ENCODE data around the gene DPH2. TPM values are rescaled to one million over a fixed set of nuclear protein-coding genes. Genes with fewer than 3 reads are reported as not detected.

The DPH2 gene
- total RNA-seq, 1 experiment from 2014 or later: 57.5 TPM

DNA sequence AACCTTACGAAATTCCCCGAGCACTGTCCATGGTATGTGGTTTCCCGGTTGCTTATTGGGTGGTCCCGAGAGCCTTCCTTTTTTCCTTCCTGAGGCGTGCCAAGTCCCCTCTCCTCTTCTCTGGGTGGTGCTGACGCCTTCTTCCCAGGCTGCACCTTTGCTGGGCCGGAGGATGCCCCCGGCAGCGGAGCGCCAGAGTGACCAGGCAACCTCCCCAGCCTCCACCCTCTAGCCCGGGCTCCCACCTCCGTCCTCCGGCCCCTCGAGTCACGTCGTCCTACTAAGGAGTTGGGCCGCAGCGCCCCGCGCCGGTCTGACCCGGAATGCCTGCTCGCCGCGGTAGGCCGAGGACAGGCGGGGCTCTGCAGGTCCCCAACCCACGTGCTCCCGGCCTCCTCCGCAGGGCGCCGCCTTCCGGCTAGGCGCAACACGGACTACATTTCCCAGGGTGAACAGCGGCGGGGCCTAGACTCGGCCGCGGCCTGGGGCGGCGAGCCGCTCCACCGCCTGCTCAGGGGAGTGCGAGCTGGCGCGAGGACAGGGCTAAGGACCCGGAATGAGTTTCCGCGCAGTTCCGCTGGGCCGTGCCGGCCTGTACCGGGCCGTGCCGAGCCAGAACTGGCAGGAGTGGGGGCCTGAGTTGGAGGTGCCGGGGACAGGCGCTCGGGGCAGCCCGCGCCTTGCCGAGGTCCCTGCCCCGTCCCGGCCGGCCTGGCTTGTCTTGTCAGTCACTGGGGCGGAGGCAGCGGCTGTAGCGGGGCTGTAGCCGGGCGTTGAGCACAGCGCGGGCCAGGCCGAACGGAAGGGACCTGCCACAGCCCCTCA, 23.4 kb upstream of the DPH2 start, which contains the start of gene IPO13 (continued):
- TF ChIP-seq, protein P1, sequence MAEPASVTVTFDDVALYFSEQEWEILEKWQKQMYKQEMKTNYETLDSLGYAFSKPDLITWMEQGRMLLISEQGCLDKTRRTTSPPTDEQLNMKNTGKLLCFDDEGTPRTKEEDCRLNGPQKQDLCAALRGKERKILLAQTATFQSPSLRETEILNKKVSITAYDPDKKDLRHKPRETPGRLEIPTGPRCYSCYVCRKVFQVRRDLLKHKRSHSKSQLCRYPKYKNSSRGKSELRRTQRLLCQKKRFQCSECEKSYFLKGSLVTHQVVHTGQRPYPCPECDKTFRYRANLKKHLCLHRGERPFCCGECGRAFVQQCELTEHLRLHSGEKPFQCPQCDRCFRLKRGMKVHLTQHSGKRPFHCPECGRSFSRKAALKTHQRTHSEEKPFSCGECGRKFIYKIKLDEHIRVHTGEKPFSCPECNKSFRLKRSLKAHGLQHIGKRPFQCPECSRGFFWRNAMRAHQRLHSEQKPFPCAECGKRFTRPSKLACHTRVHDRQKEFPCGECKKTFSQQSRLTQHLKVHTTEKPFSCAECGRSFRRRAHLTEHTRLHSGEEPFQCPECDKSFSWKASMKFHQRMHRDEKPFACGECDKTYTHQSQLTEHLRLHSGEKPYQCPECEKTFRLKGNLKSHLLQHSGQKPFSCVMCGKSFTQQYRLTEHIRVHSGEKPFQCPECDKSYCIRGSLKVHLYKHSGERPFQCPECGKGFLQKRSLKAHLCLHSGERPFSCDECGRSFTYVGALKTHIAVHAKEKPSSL (CRISPR knock-in tag; conservative IDR thresholded peaks at IDR 0.05): no peak
- TF ChIP-seq ATF1 (CRISPR knock-in tag; IDR thresholded peaks at IDR 0.05) (no peak), ZSCAN18 (CRISPR knock-in tag; IDR thresholded peaks at IDR 0.05) (no peak), ZNF512 (CRISPR knock-in tag; IDR thresholded peaks at IDR 0.05; ENCODE audit: borderline replicate concordance) (no peak), STAT6 (CRISPR knock-in tag; conservative IDR thresholded peaks at IDR 0.05; ENCODE audit: low read depth) (no peak), GRHL2 (CRISPR knock-in tag; IDR thresholded peaks at IDR 0.05; ENCODE audit: insufficient replicate concordance, severe bottlenecking) (no peak), IRF1 (CRISPR knock-in tag; IDR thresholded peaks at IDR 0.05) (no peak), EMX1 (CRISPR knock-in tag; IDR thresholded peaks at IDR 0.05) (no peak), ZNF416 (CRISPR knock-in tag; IDR thresholded peaks at IDR 0.05) (no peak), NFATC4 (CRISPR knock-in tag; IDR thresholded peaks at IDR 0.05) (no peak), SP1 (CRISPR knock-in tag; conservative IDR thresholded peaks at IDR 0.05) (peak; percentile 92), PREB (CRISPR knock-in tag; IDR thresholded peaks at IDR 0.05; ENCODE audit: borderline replicate concordance) (no peak; the same call in 1 of the 2 replicates), USF2 (CRISPR knock-in tag; IDR thresholded peaks at IDR 0.05) (peak; percentile 95), FOXJ3 (CRISPR knock-in tag; IDR thresholded peaks at IDR 0.05; ENCODE audit: borderline replicate concordance) (no peak), ELF4 (CRISPR knock-in tag; IDR thresholded peaks at IDR 0.05; ENCODE audit: low read depth) (no peak), JUN (CRISPR knock-in tag; IDR thresholded peaks at IDR 0.05) (no peak), TP53 (CRISPR knock-in tag; IDR thresholded peaks at IDR 0.05) (peak; percentile 63; the same call in 1 of the 2 replicates), HMGA2 (CRISPR knock-in tag; IDR thresholded peaks at IDR 0.05) (no peak), SMAD4 (CRISPR knock-in tag; IDR thresholded peaks at IDR 0.05) (no peak)
- TF ChIP-seq, protein P2, sequence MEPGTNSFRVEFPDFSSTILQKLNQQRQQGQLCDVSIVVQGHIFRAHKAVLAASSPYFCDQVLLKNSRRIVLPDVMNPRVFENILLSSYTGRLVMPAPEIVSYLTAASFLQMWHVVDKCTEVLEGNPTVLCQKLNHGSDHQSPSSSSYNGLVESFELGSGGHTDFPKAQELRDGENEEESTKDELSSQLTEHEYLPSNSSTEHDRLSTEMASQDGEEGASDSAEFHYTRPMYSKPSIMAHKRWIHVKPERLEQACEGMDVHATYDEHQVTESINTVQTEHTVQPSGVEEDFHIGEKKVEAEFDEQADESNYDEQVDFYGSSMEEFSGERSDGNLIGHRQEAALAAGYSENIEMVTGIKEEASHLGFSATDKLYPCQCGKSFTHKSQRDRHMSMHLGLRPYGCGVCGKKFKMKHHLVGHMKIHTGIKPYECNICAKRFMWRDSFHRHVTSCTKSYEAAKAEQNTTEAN (CRISPR knock-in tag; IDR thresholded peaks at IDR 0.05): peak; percentile 48; the same call in 1 of the 2 replicates
- TF ChIP-seq, protein P3, sequence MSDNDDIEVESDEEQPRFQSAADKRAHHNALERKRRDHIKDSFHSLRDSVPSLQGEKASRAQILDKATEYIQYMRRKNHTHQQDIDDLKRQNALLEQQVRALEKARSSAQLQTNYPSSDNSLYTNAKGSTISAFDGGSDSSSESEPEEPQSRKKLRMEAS (CRISPR knock-in tag; IDR thresholded peaks at IDR 0.05): peak; percentile 98
- TF ChIP-seq, protein P4, sequence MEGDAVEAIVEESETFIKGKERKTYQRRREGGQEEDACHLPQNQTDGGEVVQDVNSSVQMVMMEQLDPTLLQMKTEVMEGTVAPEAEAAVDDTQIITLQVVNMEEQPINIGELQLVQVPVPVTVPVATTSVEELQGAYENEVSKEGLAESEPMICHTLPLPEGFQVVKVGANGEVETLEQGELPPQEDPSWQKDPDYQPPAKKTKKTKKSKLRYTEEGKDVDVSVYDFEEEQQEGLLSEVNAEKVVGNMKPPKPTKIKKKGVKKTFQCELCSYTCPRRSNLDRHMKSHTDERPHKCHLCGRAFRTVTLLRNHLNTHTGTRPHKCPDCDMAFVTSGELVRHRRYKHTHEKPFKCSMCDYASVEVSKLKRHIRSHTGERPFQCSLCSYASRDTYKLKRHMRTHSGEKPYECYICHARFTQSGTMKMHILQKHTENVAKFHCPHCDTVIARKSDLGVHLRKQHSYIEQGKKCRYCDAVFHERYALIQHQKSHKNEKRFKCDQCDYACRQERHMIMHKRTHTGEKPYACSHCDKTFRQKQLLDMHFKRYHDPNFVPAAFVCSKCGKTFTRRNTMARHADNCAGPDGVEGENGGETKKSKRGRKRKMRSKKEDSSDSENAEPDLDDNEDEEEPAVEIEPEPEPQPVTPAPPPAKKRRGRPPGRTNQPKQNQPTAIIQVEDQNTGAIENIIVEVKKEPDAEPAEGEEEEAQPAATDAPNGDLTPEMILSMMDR (IDR thresholded peaks at IDR 0.05): peak; percentile 66

Measured in WTC11 (cell line).